K562 (cell line): ENCODE results near the gene ZNF655. TPM values are rescaled to one million over a fixed set of nuclear protein-coding genes. Genes with fewer than 3 reads are reported as not detected.

Experiments
- ATF2 ChIP-seq: sonication (generic); formaldehyde crosslinking; IDR thresholded peaks from 2 replicates; pipeline ENCODE4 v1.8.1; 2022; ENCODE audit warnings: missing genetic modification reagents
- CEBPG ChIP-seq, 3 experiments: fragments of 200-800 bp in 1 of 3; sonication (Bioruptor generic) in 1 of 3; sonication (generic) in 1 of 3; formaldehyde crosslinking in 1 of 3; IDR thresholded peaks in 2 of 3; conservative IDR thresholded peaks in 1 of 3; 2 replicates each; pipeline versions ENCODE4 v1.6.1 to v1.8.0; 2016 to 2022; ENCODE audit warnings: missing compliant biosample characterization in 2 of 3, missing genetic modification characterization in 2 of 3, mild to moderate bottlenecking in 1 of 3, missing genetic modification reagents in 1 of 3
- CREBBP ChIP-seq: IDR thresholded peaks from one replicate; pipeline ENCODE4 v1.6.1; 2012; ENCODE audit warnings: low read depth, mild to moderate bottlenecking, control low read depth, inconsistent platforms, low read length
- GATAD2B ChIP-seq: fragments of 450-650 bp; IDR thresholded peaks from 2 replicates; pipeline ENCODE4 v1.6.1; 2017; ENCODE audit warnings: mild to moderate bottlenecking, borderline replicate concordance
- RBM15 ChIP-seq: fragments of 200-400 bp; formaldehyde crosslinking; IDR thresholded peaks from 2 replicates; pipeline ENCODE4 v1.6.1; 2018; ENCODE audit warnings: mild to moderate bottlenecking, low read length, moderate library complexity; ENCODE audit not compliant: insufficient read depth
- TAF1 ChIP-seq: IDR thresholded peaks from 2 replicates; pipeline ENCODE4 v1.6.1; 2011; ENCODE audit warnings: mild to moderate bottlenecking, low read length, moderate library complexity; ENCODE audit not compliant: insufficient read depth, control insufficient read depth, severe bottlenecking; ENCODE audit errors: extremely low read depth
- YBX1 ChIP-seq: fragments of 450-650 bp; IDR thresholded peaks from 2 replicates; pipeline ENCODE4 v1.7.1; 2016; ENCODE audit warnings: mild to moderate bottlenecking
- ZMIZ1 ChIP-seq, 2 experiments: fragments of 150-350 bp in 1 of 2; IDR thresholded peaks; 2 replicates each; pipeline ENCODE4 v1.6.1; 2012 to 2016; ENCODE audit warnings: low read depth in 2 of 2, low read length in 2 of 2, mild to moderate bottlenecking in 1 of 2, moderate library complexity in 1 of 2
- ZNF232 ChIP-seq: sonication (generic); formaldehyde crosslinking; IDR thresholded peaks from 2 replicates; pipeline ENCODE4 v1.8.0; 2022; ENCODE audit warnings: mild to moderate bottlenecking, missing genetic modification reagents
- ZNF609 ChIP-seq: sonication (generic); formaldehyde crosslinking; IDR thresholded peaks from 2 replicates; pipeline ENCODE4 v1.8.1; 2023; ENCODE audit warnings: missing genetic modification reagents, mild to moderate bottlenecking, borderline replicate concordance
- polyA plus RNA-seq, 8 experiments: library from polyadenylated mRNA; depleted of rRNA in 4 of 8; stranded (reverse) in 5 of 8; unstranded in 3 of 8; fragments of >200 nt; fragmentation: Nextera tagmentation in 2 of 8; fragmentation: Illumina TruSeq in 1 of 8; extraction: Ambion mirVana in 2 of 8; extraction: Trizol in 1 of 8; gene quantifications; 2 replicates each; pipeline versions ENCODE4 v1.2.1 to v1.2.3, GENCODE V29; 2011 to 2014; ENCODE audit warnings: inconsistent platforms in 1 of 8, missing spikeins in 1 of 8
- total RNA-seq, 7 experiments: library from RNA; depleted of rRNA in 6 of 7; stranded (reverse); fragments of >200 nt in 6 of 7; fragmentation: Illumina TruSeq in 2 of 7; extraction: Trizol in 2 of 7; gene quantifications; 2 replicates each; pipeline versions ENCODE4 v1.2.1 to v1.2.3, GENCODE V29; 2011 to 2021; ENCODE audit warnings: low replicate concordance in 1 of 7

The ZNF655 gene
- total and polyA plus RNA-seq, 9 of the 15 experiments (the other 6 are each of a cell fraction or from before 2014, with no cell fraction given), result 25.7 to 130 (median 95.2) TPM

- TF ChIP-seq ZMIZ1 (IDR thresholded peaks at IDR 0.05; ENCODE audit: low read depth in 2 of 2, low read length in 2 of 2), result no peak
- TF ChIP-seq TAF1, result no peak
- no peak for TF ChIP-seq YBX1
- TF ChIP-seq GATAD2B, result no peak
- TF ChIP-seq ZNF232 (CRISPR knock-in tag), result no peak; the same call in 1 of the 2 replicates
- no peak for TF ChIP-seq CEBPG (CRISPR knock-in tag; IDR thresholded peaks at IDR 0.05)
- no peak for TF ChIP-seq CEBPG (tag; conservative IDR thresholded peaks at IDR 0.05 in 1 of 2, IDR thresholded peaks at IDR 0.05 in 1 of 2)
- no peak for TF ChIP-seq RBM15
- TF ChIP-seq ATF2 (CRISPR knock-in tag), result no peak
- TF ChIP-seq ZNF609 (CRISPR knock-in tag), result no peak
- no peak for TF ChIP-seq CREBBP
These were observed 903 bp downstream of the ZNF655 start (continued) for GRCh38 chr7:99559175-99559915.
